Activated CD4-positive, CD25-positive, alpha-beta regulatory T cell (primary cell): Measurements from ENCODE around the gene TTC9B.
"Not testable (repeated sequence)": the region's sequence is repeated elsewhere in the genome, so short reads cannot be mapped to it uniquely, and the experiment has no call there.

Experiments used
- DNase-seq, 4 experiments: peaks; one replicate each; lab custom pipeline; 2025; lab: John Stamatoyannopoulos, UW

TTC9B gene

GRCh38 chr19:40232949-40233810 lies 15.0 kb upstream of the TTC9B start:
- DNase-seq, result no peak

GRCh38 chr19:40232479-40232878 lies 14.3 kb upstream of the TTC9B start:
- DNase-seq, result no peak

GRCh38 chr19:40231544-40232424 lies 13.6 kb upstream of the TTC9B start:
- no peak for DNase-seq

- no peak for DNase-seq
Observed at GRCh38 chr19:40231057-40231456, 12.9 kb upstream of the TTC9B start.

- DNase-seq, result no peak
Observed at GRCh38 chr19:40229926-40230417, 11.8 kb upstream of the TTC9B start.

- no peak for DNase-seq
Observed at GRCh38 chr19:40229484-40229883, 11.3 kb upstream of the TTC9B start.

GRCh38 chr19:40228863-40229262 lies 10.7 kb upstream of the TTC9B start:
- DNase-seq, result no peak

GRCh38 chr19:40228346-40228745 lies 10.2 kb upstream of the TTC9B start:
- DNase-seq, result no peak

- no peak for DNase-seq
Observed at GRCh38 chr19:40225440-40226305, 7.5 kb upstream of the TTC9B start.

- DNase-seq, result no peak
Observed at GRCh38 chr19:40224342-40225150, 6.4 kb upstream of the TTC9B start.

- DNase-seq, result peak in 1 of 4 experiments; percentile 15
Observed at GRCh38 chr19:40223135-40223822, 5.1 kb upstream of the TTC9B start.

GRCh38 chr19:40221858-40222619 lies 3.9 kb upstream of the TTC9B start:
- DNase-seq, result peak; percentile 46 to 61 (median 50)

- DNase-seq, result no peak
Observed at GRCh38 chr19:40220674-40221073, 2.5 kb upstream of the TTC9B start.

- no peak for DNase-seq
Observed at GRCh38 chr19:40219721-40220276, 1.6 kb upstream of the TTC9B start.

- DNase-seq, result not testable (repeated sequence)
Observed at GRCh38 chr19:40219029-40219428, 845 bp upstream of the TTC9B start.

- no peak for DNase-seq
Observed at GRCh38 chr19:40217027-40217810, 965 bp downstream of the TTC9B start.

GRCh38 chr19:40216777-40217026 lies 1.5 kb downstream of the TTC9B start:
- no peak for DNase-seq

- no peak for DNase-seq
Observed at GRCh38 chr19:40216013-40216776, 2.0 kb downstream of the TTC9B start.
